MM.1S (cell line): ENCODE results near the gene IRAG1.

ENCODE experiments used
- DNase-seq: peaks from one replicate; pipeline ENCODE4 v3.0.0-alpha.2; 2015
- H2AFZ ChIP-seq: fragments of 300-600 bp; sonication (generic); 2 replicates; pipeline ENCODE4 v1.6.0; 2016; ENCODE audit warnings: antibody characterized with exemption, low read length
- H3F3A ChIP-seq: fragments of 300-600 bp; sonication (generic); 2 replicates; pipeline ENCODE4 v1.6.1; 2016; ENCODE audit warnings: mild to moderate bottlenecking, antibody characterized with exemption, low read length, moderate library complexity, mixed read lengths; ENCODE audit not compliant: insufficient read depth
- H3K27ac ChIP-seq: fragments of 300-600 bp; sonication (generic); 2 replicates; pipeline ENCODE4 v1.5.1; 2016; ENCODE audit warnings: mild to moderate bottlenecking, low read length
- H3K27me3 ChIP-seq: fragments of 300-600 bp; sonication (generic); replicated peaks from 2 replicates; pipeline ENCODE4 v1.6.0; 2016; ENCODE audit warnings: low read length; ENCODE audit not compliant: insufficient read depth
- H3K36me3 ChIP-seq: fragments of 300-600 bp; sonication (generic); replicated peaks from 2 replicates; pipeline ENCODE4 v1.6.1; 2016; ENCODE audit warnings: mild to moderate bottlenecking, low read length, mixed read lengths; ENCODE audit not compliant: insufficient read depth
- H3K4me1 ChIP-seq: fragments of 300-600 bp; sonication (generic); 2 replicates; pipeline ENCODE4 v1.6.1; 2016; ENCODE audit warnings: low read length, mixed read lengths
- H3K4me2 ChIP-seq: fragments of 300-600 bp; sonication (generic); 2 replicates; pipeline ENCODE4 v1.6.0; 2016; ENCODE audit warnings: low read depth, low read length
- H3K4me3 ChIP-seq: fragments of 300-600 bp; sonication (generic); 2 replicates; pipeline ENCODE4 v1.5.1; 2016; ENCODE audit warnings: low read length, mixed read lengths
- H3K79me2 ChIP-seq: fragments of 300-600 bp; sonication (generic); 2 replicates; pipeline ENCODE4 v1.6.1; 2016; ENCODE audit warnings: mixed run types, low read length, mixed read lengths
- H3K9ac ChIP-seq: fragments of 300-600 bp; sonication (generic); 2 replicates; pipeline ENCODE4 v1.6.1; 2016; ENCODE audit warnings: low read length, mixed read lengths
- H3K9me2 ChIP-seq: fragments of 300-600 bp; sonication (generic); replicated peaks from 2 replicates; pipeline ENCODE4 v1.6.1; 2016; ENCODE audit warnings: mild to moderate bottlenecking, low read length, mixed read lengths; ENCODE audit not compliant: insufficient read depth
- H3K9me3 ChIP-seq: fragments of 300-600 bp; sonication (generic); replicated peaks from 2 replicates; pipeline ENCODE4 v1.6.1; 2016; ENCODE audit warnings: mild to moderate bottlenecking, low read length, mixed read lengths; ENCODE audit not compliant: insufficient read depth
- H4K20me1 ChIP-seq: fragments of 300-600 bp; sonication (generic); 2 replicates; pipeline ENCODE4 v1.6.1; 2016; ENCODE audit warnings: mild to moderate bottlenecking, low read length, moderate library complexity, mixed read lengths; ENCODE audit not compliant: insufficient read depth
- EZH2 ChIP-seq: fragments of 300-600 bp; sonication (generic); optimal IDR thresholded peaks from 2 replicates; pipeline ENCODE3; 2017; ENCODE audit warnings: low read depth, mild to moderate bottlenecking, antibody characterized with exemption, low read length, mixed read lengths
- EZH2phosphoT487 ChIP-seq: fragments of 300-600 bp; sonication (generic); IDR thresholded peaks from 2 replicates; pipeline ENCODE4 v1.6.1; 2018; ENCODE audit warnings: antibody characterized with exemption, low read length
- TF ChIP-seq, protein P1 (sequence below): fragments of 300-600 bp; sonication (generic); IDR thresholded peaks from 2 replicates; pipeline ENCODE4 v1.5.1; 2016; ENCODE audit warnings: antibody characterized with exemption, low read length, mixed read lengths

Gene IRAG1

DNA sequence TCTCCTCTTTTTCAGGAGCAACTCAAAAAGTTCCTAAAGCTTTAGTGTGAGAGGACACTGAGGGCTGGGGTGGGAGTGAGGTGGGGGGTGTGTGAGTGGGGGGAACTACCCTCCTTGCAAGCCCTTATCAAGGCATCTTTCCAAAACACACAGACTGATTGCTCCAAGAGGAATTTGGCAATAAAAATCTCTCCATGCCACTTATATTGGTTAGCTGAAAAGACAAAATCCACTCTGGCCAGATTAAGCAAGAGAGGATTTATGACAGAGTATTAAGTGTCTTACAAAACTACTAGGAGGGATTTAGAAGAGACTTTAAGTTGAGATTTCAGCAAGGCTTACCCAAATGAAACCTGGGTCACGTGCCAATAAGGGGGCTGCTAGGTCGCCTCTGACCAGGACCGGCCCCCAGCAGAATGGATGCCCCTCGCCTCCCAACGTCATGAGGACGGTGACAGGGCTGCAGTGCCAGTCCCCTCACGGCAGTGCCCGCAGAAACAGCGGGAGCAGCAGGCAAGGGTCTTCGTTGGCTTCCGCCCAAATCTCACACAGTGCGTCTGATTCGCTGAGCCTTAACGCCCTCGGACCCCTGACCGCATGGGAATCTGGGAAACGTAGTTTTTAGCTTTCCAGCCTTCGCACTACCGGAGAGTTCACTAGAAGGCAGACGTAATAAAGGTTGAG lies 35.4 kb upstream of the IRAG1 start:
- no peaks in the 10 kb centered on the region for H4K20me1 ChIP-seq
- H3K9ac ChIP-seq = no peak overlapping the region
- H3K27me3 ChIP-seq = no peaks in the 10 kb centered on the region
- DNase-seq = no peak
- no peaks in the 10 kb centered on the region for H3K9me3 ChIP-seq
- H3K27ac ChIP-seq = no peak overlapping the region
- no peak overlapping the region for H3K4me3 ChIP-seq
- H3K36me3 ChIP-seq = no peaks in the 10 kb centered on the region
- no peaks in the 10 kb centered on the region for H3K79me2 ChIP-seq
- H3K4me1 ChIP-seq = no peaks in the 10 kb centered on the region
- no peak overlapping the region for H3K4me2 ChIP-seq
- no peak overlapping the region for H2AFZ ChIP-seq
- no peaks in the 10 kb centered on the region for H3K9me2 ChIP-seq
- H3F3A ChIP-seq = no peaks in the 10 kb centered on the region
- TF ChIP-seq EZH2 = no peak
- TF ChIP-seq EZH2phosphoT487 = no peak

DNA sequence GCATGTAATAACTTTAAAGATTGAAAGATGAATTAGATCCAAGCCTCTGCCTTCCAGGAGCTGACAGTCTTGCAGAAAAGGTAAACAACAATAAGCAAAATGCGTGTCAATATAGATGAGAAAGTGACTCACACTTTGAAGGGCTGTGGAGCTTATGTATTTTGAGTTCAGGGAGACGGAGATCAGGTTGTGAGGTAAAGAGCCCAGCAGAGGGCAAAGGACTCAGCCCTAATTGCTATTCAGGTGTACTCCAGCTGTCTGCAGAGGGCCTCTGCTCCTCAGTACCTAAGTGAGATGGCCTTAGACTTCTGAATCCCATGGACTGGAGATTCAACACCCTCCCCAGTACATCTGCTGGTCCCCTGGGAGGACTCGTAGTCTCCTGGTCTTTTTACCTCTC lies 34.6 kb upstream of the IRAG1 start:
- Histone ChIP-seq H3F3A (no peaks in the 10 kb centered on the region), H3K36me3 (no peaks in the 10 kb centered on the region), H3K4me3 (no peak overlapping the region), H3K27ac (no peak overlapping the region), H3K9ac (no peak overlapping the region), H3K79me2 (no peaks in the 10 kb centered on the region), H3K4me2 (no peak overlapping the region), H2AFZ (no peak overlapping the region), H3K9me2 (no peaks in the 10 kb centered on the region), H4K20me1 (no peaks in the 10 kb centered on the region), H3K9me3 (no peaks in the 10 kb centered on the region), H3K27me3 (no peaks in the 10 kb centered on the region), H3K4me1 (no peaks in the 10 kb centered on the region)
- TF ChIP-seq, protein P1, sequence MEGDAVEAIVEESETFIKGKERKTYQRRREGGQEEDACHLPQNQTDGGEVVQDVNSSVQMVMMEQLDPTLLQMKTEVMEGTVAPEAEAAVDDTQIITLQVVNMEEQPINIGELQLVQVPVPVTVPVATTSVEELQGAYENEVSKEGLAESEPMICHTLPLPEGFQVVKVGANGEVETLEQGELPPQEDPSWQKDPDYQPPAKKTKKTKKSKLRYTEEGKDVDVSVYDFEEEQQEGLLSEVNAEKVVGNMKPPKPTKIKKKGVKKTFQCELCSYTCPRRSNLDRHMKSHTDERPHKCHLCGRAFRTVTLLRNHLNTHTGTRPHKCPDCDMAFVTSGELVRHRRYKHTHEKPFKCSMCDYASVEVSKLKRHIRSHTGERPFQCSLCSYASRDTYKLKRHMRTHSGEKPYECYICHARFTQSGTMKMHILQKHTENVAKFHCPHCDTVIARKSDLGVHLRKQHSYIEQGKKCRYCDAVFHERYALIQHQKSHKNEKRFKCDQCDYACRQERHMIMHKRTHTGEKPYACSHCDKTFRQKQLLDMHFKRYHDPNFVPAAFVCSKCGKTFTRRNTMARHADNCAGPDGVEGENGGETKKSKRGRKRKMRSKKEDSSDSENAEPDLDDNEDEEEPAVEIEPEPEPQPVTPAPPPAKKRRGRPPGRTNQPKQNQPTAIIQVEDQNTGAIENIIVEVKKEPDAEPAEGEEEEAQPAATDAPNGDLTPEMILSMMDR = no peak
- TF ChIP-seq EZH2phosphoT487 = no peak
- no peak for DNase-seq

DNA sequence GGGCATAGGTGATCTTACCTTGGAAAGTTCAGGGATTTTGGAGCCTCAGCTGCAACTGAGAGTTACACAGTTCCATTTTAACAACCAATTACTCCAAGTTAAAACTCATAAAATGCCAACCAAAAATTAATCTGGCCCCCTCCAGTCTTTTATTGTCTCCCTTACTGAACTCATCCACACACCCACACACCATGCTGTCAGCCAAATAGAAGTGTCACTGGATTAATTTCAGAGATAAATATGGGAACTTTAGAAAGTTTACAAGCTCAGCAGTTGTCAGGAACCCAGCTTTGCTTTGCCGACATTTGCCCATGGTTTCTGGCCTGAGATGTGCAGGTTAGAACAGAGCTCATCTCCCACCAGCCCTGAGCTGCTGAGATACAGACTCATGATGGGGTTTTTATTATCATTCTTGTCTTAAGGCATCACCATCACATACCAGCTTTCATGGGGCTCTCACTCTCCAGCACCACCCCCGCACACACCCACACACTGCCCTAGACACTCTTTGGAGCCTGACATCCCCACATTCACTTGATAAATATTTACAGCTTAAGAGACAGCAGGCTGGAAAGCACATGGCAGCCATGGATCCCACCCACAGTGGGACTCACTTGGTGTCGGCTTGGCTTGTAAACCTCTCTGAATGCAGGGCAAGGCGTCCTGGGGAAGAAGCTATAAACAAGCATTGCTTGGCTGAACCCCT lies 33.7 kb upstream of the IRAG1 start:
- no peaks in the 10 kb centered on the region for H3K4me1 ChIP-seq
- no peaks in the 10 kb centered on the region for H3K9me2 ChIP-seq
- no peaks in the 10 kb centered on the region for H3K27me3 ChIP-seq
- no peak overlapping the region for H3K27ac ChIP-seq
- H3K79me2 ChIP-seq = no peaks in the 10 kb centered on the region
- no peak for DNase-seq
- no peak overlapping the region for H3K4me3 ChIP-seq
- no peak overlapping the region for H3K4me2 ChIP-seq
- no peaks in the 10 kb centered on the region for H3F3A ChIP-seq
- TF ChIP-seq EZH2 (no peak), EZH2phosphoT487 (no peak)
- TF ChIP-seq, protein P1 = no peak
- H3K9me3 ChIP-seq = no peaks in the 10 kb centered on the region
- no peaks in the 10 kb centered on the region for H3K36me3 ChIP-seq
- H4K20me1 ChIP-seq = no peaks in the 10 kb centered on the region
- H3K9ac ChIP-seq = no peak overlapping the region
- H2AFZ ChIP-seq = no peak overlapping the region

DNA sequence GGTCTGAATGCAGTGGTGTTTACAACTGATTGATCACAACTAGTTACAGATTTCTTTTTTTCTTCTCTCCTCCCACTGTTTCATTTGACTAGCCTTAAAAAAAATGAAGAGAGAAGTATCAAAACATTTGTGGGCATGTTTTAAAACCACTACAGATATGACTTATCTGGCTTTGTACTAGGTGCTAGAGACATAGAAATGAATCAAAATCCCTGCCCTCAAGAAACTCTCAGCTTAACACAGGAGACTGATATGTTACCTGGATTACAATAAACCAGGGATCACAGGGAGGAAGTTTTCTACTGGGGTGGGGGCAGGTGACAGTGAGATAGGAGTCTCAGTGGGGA lies 32.3 kb upstream of the IRAG1 start:
- DNase-seq = no peak
- TF ChIP-seq EZH2 (no peak), EZH2phosphoT487 (no peak)
- TF ChIP-seq, protein P1 = no peak
- H3K9me2 ChIP-seq = no peaks in the 10 kb centered on the region
- H3K27ac ChIP-seq = no peak overlapping the region
- H3K36me3 ChIP-seq = no peaks in the 10 kb centered on the region
- no peaks in the 10 kb centered on the region for H3K4me1 ChIP-seq
- H3K27me3 ChIP-seq = no peaks in the 10 kb centered on the region
- H3K4me3 ChIP-seq = no peak overlapping the region
- H3K79me2 ChIP-seq = no peaks in the 10 kb centered on the region
- no peak overlapping the region for H3K4me2 ChIP-seq
- H3K9ac ChIP-seq = no peak overlapping the region
- H2AFZ ChIP-seq = no peak overlapping the region
- H3F3A ChIP-seq = no peaks in the 10 kb centered on the region
- H3K9me3 ChIP-seq = no peaks in the 10 kb centered on the region
- no peaks in the 10 kb centered on the region for H4K20me1 ChIP-seq
